GM18861 (cell line): Measurements from ENCODE around the gene UNC80.
A peak's percentile ranks its signal among the peaks of the same experiment; 100 is the strongest.

Source experiments
- ATAC-seq: cut with Tn5 transposase; IDR thresholded peaks from one replicate; pipeline ENCODE4 v1.9.1; 2021; ENCODE audit not compliant: unreplicated experiment

UNC80 gene

GRCh38 chr2:209965723-209966122 is 194.1 kb downstream of the UNC80 start:
- no peak for ATAC-seq

- no peak for ATAC-seq
Measured at GRCh38 chr2:209969692-209970091, 198.1 kb downstream of the UNC80 start.

GRCh38 chr2:209970271-209970670 is 198.6 kb downstream of the UNC80 start:
- no peak for ATAC-seq

GRCh38 chr2:209970711-209971110 is 199.1 kb downstream of the UNC80 start:
- ATAC-seq = no peak

GRCh38 chr2:209973328-209973727 is 201.7 kb downstream of the UNC80 start:
- no peak for ATAC-seq

GRCh38 chr2:209974576-209974975 is 202.9 kb downstream of the UNC80 start:
- no peak for ATAC-seq

GRCh38 chr2:209976698-209977385 is 205.2 kb downstream of the UNC80 start:
- peak; percentile 82 for ATAC-seq

- ATAC-seq = peak; percentile 57
Measured at GRCh38 chr2:209977386-209978239, 206.0 kb downstream of the UNC80 start.

- ATAC-seq = no peak
Measured at GRCh38 chr2:209984291-209984690, 212.7 kb downstream of the UNC80 start.

GRCh38 chr2:209985874-209986273 is 214.2 kb downstream of the UNC80 start:
- no peak for ATAC-seq

- no peak for ATAC-seq
Measured at GRCh38 chr2:209986415-209986814, 214.8 kb downstream of the UNC80 start.

GRCh38 chr2:209988010-209988409 is 216.4 kb downstream of the UNC80 start:
- ATAC-seq = peak; percentile 60

GRCh38 chr2:209990838-209991237 is 219.2 kb downstream of the UNC80 start:
- peak; percentile 47 for ATAC-seq

GRCh38 chr2:209993968-209994367 is 222.3 kb downstream of the UNC80 start:
- ATAC-seq = no peak

GRCh38 chr2:209998596-209998995 is 227.0 kb downstream of the UNC80 start:
- ATAC-seq = no peak

- no peak for ATAC-seq
Measured at GRCh38 chr2:210000464-210001324, 229.1 kb downstream of the UNC80 start.

GRCh38 chr2:210002158-210003157 is 230.8 kb downstream of the UNC80 start, which contains the start of gene RPE:
TSS of gene RPE (plus strand) at chr2:210002638. CDS start at chr2:210002662, 24 bp downstream.
- peak; percentile 99 for ATAC-seq

GRCh38 chr2:210003359-210003758 is 231.7 kb downstream of the UNC80 start:
- no peak for ATAC-seq

GRCh38 chr2:210004881-210005280 is 233.2 kb downstream of the UNC80 start:
- no peak for ATAC-seq

GRCh38 chr2:210007895-210008294 is 236.3 kb downstream of the UNC80 start:
- ATAC-seq = no peak
